ENCODE data around the gene CBFA2T3.

GRCh38 chr16:88971371-88972097 lies 5.5 kb downstream of the CBFA2T3 start:
- TF ChIP-seq CTCF (IDR thresholded peaks at IDR 0.05) (no peak), POLR2A (IDR thresholded peaks at IDR 0.05) (no peak)
